Smooth muscle cell (in vitro differentiated cells): ENCODE measurements around the gene ABCA13. TPM values are rescaled to one million over a fixed set of nuclear protein-coding genes. Genes with fewer than 3 reads are reported as not detected.

Experiments
- DNase-seq: peaks from one replicate; lab custom pipeline; 2025; ENCODE audit not compliant: unreplicated experiment; lab: John Stamatoyannopoulos, UW
- H2AFZ ChIP-seq: fragments of 200-600 bp; sonication (generic); 2 replicates; pipeline ENCODE4 v1.6.0; 2016; ENCODE audit warnings: antibody characterized with exemption, low read depth, mild to moderate bottlenecking
- H3F3A ChIP-seq: fragments of 200-600 bp; sonication (generic); 2 replicates; pipeline ENCODE4 v1.6.0; 2017; ENCODE audit warnings: antibody characterized with exemption, low read depth
- H3K27ac ChIP-seq: fragments of 200-600 bp; sonication (generic); 2 replicates; pipeline ENCODE4 v1.5.1; 2016; ENCODE audit warnings: low read depth, mild to moderate bottlenecking
- H3K27me3 ChIP-seq: fragments of 200-600 bp; sonication (generic); 2 replicates; pipeline ENCODE4 v1.6.1; 2016; ENCODE audit warnings: low read depth, mild to moderate bottlenecking
- H3K36me3 ChIP-seq: fragments of 200-600 bp; sonication (generic); 2 replicates; pipeline ENCODE4 v1.5.1; 2016; ENCODE audit warnings: low read depth
- H3K4me1 ChIP-seq: fragments of 200-600 bp; sonication (generic); 2 replicates; pipeline ENCODE4 v1.5.1; 2016; ENCODE audit warnings: low read depth
- H3K4me2 ChIP-seq: fragments of 200-600 bp; sonication (generic); 2 replicates; pipeline ENCODE4 v1.6.0; 2016; ENCODE audit warnings: mild to moderate bottlenecking
- H3K4me3 ChIP-seq: fragments of 200-600 bp; sonication (generic); 2 replicates; pipeline ENCODE4 v1.5.1; 2016; ENCODE audit warnings: mild to moderate bottlenecking
- H3K79me2 ChIP-seq: fragments of 200-600 bp; sonication (generic); 2 replicates; pipeline ENCODE4 v1.6.0; 2016; ENCODE audit warnings: low read depth, mild to moderate bottlenecking
- H3K9ac ChIP-seq: fragments of 200-600 bp; sonication (generic); 2 replicates; pipeline ENCODE4 v1.6.0; 2016; ENCODE audit warnings: low read depth
- H3K9me3 ChIP-seq: fragments of 200-600 bp; sonication (generic); replicated peaks from 2 replicates; pipeline ENCODE4 v1.5.1; 2016; ENCODE audit warnings: low read depth
- H4K20me1 ChIP-seq: fragments of 200-600 bp; sonication (generic); 2 replicates; pipeline ENCODE4 v1.6.0; 2016; ENCODE audit warnings: low read depth
- CTCF ChIP-seq: fragments of 200-600 bp; sonication (generic); IDR thresholded peaks from 2 replicates; pipeline ENCODE4 v1.5.1; 2017; ENCODE audit warnings: borderline replicate concordance, mild to moderate bottlenecking, antibody characterized with exemption; ENCODE audit not compliant: insufficient read depth, poor library complexity, severe bottlenecking
- WGBS: methylation state at CpG from one replicate; pipeline ENCODE4 v1.1.7; 2016; ENCODE audit warnings: low lambda C conversion rate; 5-methylcytosine and 5-hydroxymethylcytosine counted together
- polyA plus RNA-seq: library from polyadenylated mRNA; unstranded; fragments of >200 nt; fragmentation: Nextera tagmentation; extraction: Ambion mirVana; gene quantifications from 2 replicates; pipeline ENCODE4 v1.2.1, GENCODE V29; 2016
- total RNA-seq: library from RNA; depleted of rRNA; stranded (reverse); fragments of >200 nt; gene quantifications from 2 replicates; pipeline ENCODE4 v1.2.3, GENCODE V29; 2014

The ABCA13 gene
- total and polyA plus RNA-seq, 2 experiments from 2014 or later = not detected

GRCh38 chr7:48274662-48275061 is 103.4 kb downstream of the ABCA13 start:
- no peaks in the 10 kb centered on the region for H3K4me1 ChIP-seq
- whole genome bisulfite sequencing = 65% methylated on average over 3 of the region's 3 CpGs
- H3F3A ChIP-seq = no peaks in the 10 kb centered on the region
- H3K9ac ChIP-seq = no peak overlapping the region
- H3K36me3 ChIP-seq = no peaks in the 10 kb centered on the region
- H3K4me2 ChIP-seq = no peak overlapping the region
- no peak for TF ChIP-seq CTCF
- no peaks in the 10 kb centered on the region for H3K9me3 ChIP-seq
- H3K79me2 ChIP-seq = no peaks in the 10 kb centered on the region
- H3K4me3 ChIP-seq = no peak overlapping the region
- no peak for DNase-seq
- H4K20me1 ChIP-seq = no peaks in the 10 kb centered on the region
- H3K27me3 ChIP-seq = no peaks in the 10 kb centered on the region
- no peak overlapping the region for H3K27ac ChIP-seq
- no peak overlapping the region for H2AFZ ChIP-seq

GRCh38 chr7:48279420-48279819 is 108.2 kb downstream of the ABCA13 start:
- Histone ChIP-seq H3K4me2 (no peak overlapping the region), H3K27ac (no peak overlapping the region)
- 97% methylated on average over 1 of the region's 1 CpG for WGBS

GRCh38 chr7:48280100-48280499 is 108.8 kb downstream of the ABCA13 start:
- H3K79me2 ChIP-seq = no peaks in the 10 kb centered on the region
- H3K9ac ChIP-seq = no peak overlapping the region
- H3F3A ChIP-seq = no peaks in the 10 kb centered on the region
- no peaks in the 10 kb centered on the region for H3K9me3 ChIP-seq
- DNase-seq = no peak
- no peaks in the 10 kb centered on the region for H3K36me3 ChIP-seq
- no peaks in the 10 kb centered on the region for H3K4me1 ChIP-seq
- H4K20me1 ChIP-seq = no peaks in the 10 kb centered on the region
- no peak overlapping the region for H3K4me2 ChIP-seq
- no peak overlapping the region for H2AFZ ChIP-seq
- whole genome bisulfite sequencing = 58% methylated on average over 2 of the region's 2 CpGs
- TF ChIP-seq CTCF = no peak
- H3K27ac ChIP-seq = no peak overlapping the region
- H3K4me3 ChIP-seq = no peak overlapping the region
- no peaks in the 10 kb centered on the region for H3K27me3 ChIP-seq

More at GRCh38 chr7:48279420-48279819, 108.2 kb downstream of the ABCA13 start:
- DNase-seq = no peak
- TF ChIP-seq CTCF = no peak
- Histone ChIP-seq H3F3A (no peaks in the 10 kb centered on the region), H3K4me3 (no peak overlapping the region), H3K9ac (no peak overlapping the region), H3K27me3 (no peaks in the 10 kb centered on the region), H2AFZ (no peak overlapping the region), H3K9me3 (no peaks in the 10 kb centered on the region), H3K79me2 (no peaks in the 10 kb centered on the region), H3K4me1 (no peaks in the 10 kb centered on the region), H4K20me1 (no peaks in the 10 kb centered on the region), H3K36me3 (no peaks in the 10 kb centered on the region)

GRCh38 chr7:48285373-48285772 is 114.1 kb downstream of the ABCA13 start:
- no peak overlapping the region for H3K27ac ChIP-seq
- TF ChIP-seq CTCF = no peak

More at GRCh38 chr7:48285373-48285772, 114.1 kb downstream of the ABCA13 start:
- Histone ChIP-seq H3F3A (no peaks in the 10 kb centered on the region), H3K9me3 (no peaks in the 10 kb centered on the region), H4K20me1 (no peaks in the 10 kb centered on the region), H3K4me1 (no peaks in the 10 kb centered on the region), H3K9ac (no peak overlapping the region), H3K4me2 (no peak overlapping the region), H3K4me3 (no peak overlapping the region), H3K79me2 (no peaks in the 10 kb centered on the region), H3K36me3 (no peaks in the 10 kb centered on the region), H3K27me3 (no peaks in the 10 kb centered on the region), H2AFZ (no peak overlapping the region)
- no peak for DNase-seq
- 37% methylated on average over 6 of the region's 6 CpGs for WGBS
